Smooth muscle cell (in vitro differentiated cells): Measurements from ENCODE around the gene FAAP20. TPM values are rescaled to one million over a fixed set of nuclear protein-coding genes. Genes with fewer than 3 reads are reported as not detected.

ENCODE experiments used
- DNase-seq: peaks from one replicate; lab custom pipeline; 2025; ENCODE audit not compliant: unreplicated experiment; lab: John Stamatoyannopoulos, UW
- H2AFZ ChIP-seq: fragments of 200-600 bp; sonication (generic); 2 replicates; pipeline ENCODE4 v1.6.0; 2016; ENCODE audit warnings: antibody characterized with exemption, low read depth, mild to moderate bottlenecking
- H3F3A ChIP-seq: fragments of 200-600 bp; sonication (generic); 2 replicates; pipeline ENCODE4 v1.6.0; 2017; ENCODE audit warnings: antibody characterized with exemption, low read depth
- H3K27ac ChIP-seq: fragments of 200-600 bp; sonication (generic); 2 replicates; pipeline ENCODE4 v1.5.1; 2016; ENCODE audit warnings: low read depth, mild to moderate bottlenecking
- H3K27me3 ChIP-seq: fragments of 200-600 bp; sonication (generic); 2 replicates; pipeline ENCODE4 v1.6.1; 2016; ENCODE audit warnings: low read depth, mild to moderate bottlenecking
- H3K36me3 ChIP-seq: fragments of 200-600 bp; sonication (generic); 2 replicates; pipeline ENCODE4 v1.5.1; 2016; ENCODE audit warnings: low read depth
- H3K4me1 ChIP-seq: fragments of 200-600 bp; sonication (generic); 2 replicates; pipeline ENCODE4 v1.5.1; 2016; ENCODE audit warnings: low read depth
- H3K4me2 ChIP-seq: fragments of 200-600 bp; sonication (generic); 2 replicates; pipeline ENCODE4 v1.6.0; 2016; ENCODE audit warnings: mild to moderate bottlenecking
- H3K4me3 ChIP-seq: fragments of 200-600 bp; sonication (generic); 2 replicates; pipeline ENCODE4 v1.5.1; 2016; ENCODE audit warnings: mild to moderate bottlenecking
- H3K79me2 ChIP-seq: fragments of 200-600 bp; sonication (generic); 2 replicates; pipeline ENCODE4 v1.6.0; 2016; ENCODE audit warnings: low read depth, mild to moderate bottlenecking
- H3K9ac ChIP-seq: fragments of 200-600 bp; sonication (generic); 2 replicates; pipeline ENCODE4 v1.6.0; 2016; ENCODE audit warnings: low read depth
- H3K9me3 ChIP-seq: fragments of 200-600 bp; sonication (generic); replicated peaks from 2 replicates; pipeline ENCODE4 v1.5.1; 2016; ENCODE audit warnings: low read depth
- H4K20me1 ChIP-seq: fragments of 200-600 bp; sonication (generic); 2 replicates; pipeline ENCODE4 v1.6.0; 2016; ENCODE audit warnings: low read depth
- CTCF ChIP-seq: fragments of 200-600 bp; sonication (generic); IDR thresholded peaks from 2 replicates; pipeline ENCODE4 v1.5.1; 2017; ENCODE audit warnings: borderline replicate concordance, mild to moderate bottlenecking, antibody characterized with exemption; ENCODE audit not compliant: insufficient read depth, poor library complexity, severe bottlenecking
- WGBS: methylation state at CpG from one replicate; pipeline ENCODE4 v1.1.7; 2016; ENCODE audit warnings: low lambda C conversion rate; 5-methylcytosine and 5-hydroxymethylcytosine counted together
- polyA plus RNA-seq: library from polyadenylated mRNA; unstranded; fragments of >200 nt; fragmentation: Nextera tagmentation; extraction: Ambion mirVana; gene quantifications from 2 replicates; pipeline ENCODE4 v1.2.1, GENCODE V29; 2016
- total RNA-seq: library from RNA; depleted of rRNA; stranded (reverse); fragments of >200 nt; gene quantifications from 2 replicates; pipeline ENCODE4 v1.2.3, GENCODE V29; 2014

FAAP20 gene
- total and polyA plus RNA-seq, 2 experiments from 2014 or later, result 33.1 to 162 TPM

DNA sequence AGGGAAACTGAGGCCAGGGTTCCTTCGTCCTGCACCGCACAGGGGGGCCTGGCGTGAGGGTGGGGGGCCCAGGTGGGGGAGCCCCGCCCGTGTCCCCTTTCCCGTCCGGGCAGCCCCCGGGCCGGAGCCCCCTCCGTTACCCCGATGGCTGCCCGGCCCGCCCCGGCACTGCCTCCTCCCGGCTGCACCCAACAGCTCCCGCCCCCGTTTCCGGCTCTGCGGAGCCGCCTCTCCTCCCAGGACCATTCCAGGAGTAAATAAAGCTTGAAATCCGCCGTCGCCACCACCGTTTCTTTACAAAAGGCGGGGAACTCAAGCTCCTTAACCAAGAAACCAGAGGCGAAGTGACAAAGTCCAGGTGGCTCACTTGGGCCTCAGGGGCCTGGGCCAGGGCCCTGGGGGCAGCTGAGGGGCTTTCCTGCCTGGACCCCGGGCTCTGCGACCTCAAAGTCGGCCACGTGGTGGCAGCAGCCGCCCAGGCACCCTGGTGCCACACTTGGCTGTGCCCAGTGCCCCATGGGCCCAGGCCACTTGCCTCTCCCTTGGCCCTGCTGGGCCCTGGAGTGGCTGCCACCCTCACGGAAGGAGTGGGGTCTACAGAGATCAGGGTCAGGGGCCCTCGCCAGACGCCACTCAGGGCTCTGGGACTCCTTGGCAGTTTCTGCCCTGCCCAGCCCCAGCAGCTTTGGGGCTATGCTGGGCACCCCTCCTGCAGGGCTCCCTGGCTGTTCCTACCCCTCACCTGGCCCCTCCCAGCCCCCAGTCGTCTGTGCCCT, 514 bp upstream of the FAAP20 start:
- 3% methylated on average over 15 of the region's 35 CpGs for WGBS
- peak; percentile 94 for DNase-seq
- peak overlapping the region; percentile 89 for H3K4me3 ChIP-seq
- peaks cover 34% of the 10 kb centered on the region for H3K79me2 ChIP-seq
- no peaks in the 10 kb centered on the region for H4K20me1 ChIP-seq
- H3K27me3 ChIP-seq, result no peaks in the 10 kb centered on the region
- peak overlapping the region; percentile 99 for H3K4me2 ChIP-seq
- peak overlapping the region; percentile 83 for H2AFZ ChIP-seq
- peak; percentile 89 for TF ChIP-seq CTCF
- no peaks in the 10 kb centered on the region for H3K36me3 ChIP-seq
- no peaks in the 10 kb centered on the region for H3K9me3 ChIP-seq
- peak overlapping the region; percentile 73 for H3K9ac ChIP-seq
- H3K4me1 ChIP-seq, result peaks cover 25% of the 10 kb centered on the region
- peaks cover 28% of the 10 kb centered on the region for H3F3A ChIP-seq
- H3K27ac ChIP-seq, result peak overlapping the region; percentile 84

DNA sequence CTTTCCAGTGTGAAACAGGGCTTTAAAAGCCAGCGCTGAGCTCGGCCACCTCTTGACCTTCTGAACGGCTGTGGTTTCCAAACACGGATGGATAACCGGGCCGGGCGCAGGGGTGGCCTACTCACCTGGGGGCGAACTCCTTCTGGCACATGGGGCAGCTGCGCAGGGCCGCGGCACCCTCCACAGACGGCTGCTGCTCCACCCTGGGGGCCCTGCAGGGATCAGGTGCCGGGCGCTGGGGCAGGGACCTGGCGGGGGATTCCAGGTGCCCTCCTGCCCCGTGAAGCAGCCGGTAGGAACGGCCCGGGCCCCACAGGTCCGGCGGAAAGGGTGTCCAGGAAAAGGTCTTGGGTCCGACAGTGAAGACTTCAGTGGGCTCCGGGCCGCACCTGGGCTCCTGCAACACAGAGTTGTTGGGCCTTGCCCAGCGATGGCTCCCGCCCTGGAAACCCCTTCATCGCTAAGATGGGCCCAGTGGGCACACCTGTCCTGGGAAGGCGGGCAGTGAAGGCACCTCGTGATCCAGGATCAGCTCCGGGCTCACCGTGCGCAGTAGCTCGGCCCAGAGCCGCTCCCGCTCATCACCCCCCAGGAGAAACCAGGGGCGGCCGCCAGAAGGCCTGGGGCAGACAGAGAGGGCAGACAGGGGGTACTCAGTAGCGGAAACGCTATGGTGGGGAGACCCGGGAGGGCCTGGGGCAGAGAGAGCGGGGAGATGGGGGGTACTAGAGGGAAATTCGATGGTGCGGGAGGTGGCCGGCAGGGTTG, 874 bp downstream of the FAAP20 start:
- TF ChIP-seq CTCF, result no peak
- Histone ChIP-seq H4K20me1 (no peaks in the 10 kb centered on the region), H3K9ac (peak overlapping the region; percentile 64), H3K27me3 (no peaks in the 10 kb centered on the region), H3K79me2 (peaks cover 30% of the 10 kb centered on the region), H3K4me1 (peaks cover 30% of the 10 kb centered on the region), H3K9me3 (no peaks in the 10 kb centered on the region), H3K36me3 (no peaks in the 10 kb centered on the region), H3K4me3 (peak overlapping the region; percentile 89), H3F3A (peaks cover 29% of the 10 kb centered on the region), H3K27ac (peak overlapping the region; percentile 88), H2AFZ (no peak overlapping the region), H3K4me2 (peak overlapping the region; percentile 99)
- DNase-seq, result no peak
- 64% methylated on average over 44 of the region's 44 CpGs for WGBS

GRCh38 chr1:2192031-2192995, 2.3 kb downstream of the FAAP20 start:
- H3K79me2 ChIP-seq, result peaks cover 30% of the 10 kb centered on the region

More at GRCh38 chr1:2192031-2192995, 2.3 kb downstream of the FAAP20 start:
- Histone ChIP-seq H3K9ac (peak overlapping the region; percentile 51), H3K4me1 (peaks cover 30% of the 10 kb centered on the region), H3K27ac (peak overlapping the region; percentile 88), H3K27me3 (no peaks in the 10 kb centered on the region), H3K36me3 (no peaks in the 10 kb centered on the region), H2AFZ (no peak overlapping the region), H3F3A (peaks cover 29% of the 10 kb centered on the region), H3K4me2 (peak overlapping the region; percentile 99), H3K9me3 (no peaks in the 10 kb centered on the region), H3K4me3 (no peak overlapping the region), H4K20me1 (no peaks in the 10 kb centered on the region)
- WGBS, result 69% methylated on average over 30 of the region's 30 CpGs
- no peak for DNase-seq
- no peak for TF ChIP-seq CTCF
